Hematopoietic multipotent progenitor cell (in vitro differentiated cells): ENCODE results near the gene ATP4A. TPM values are rescaled to one million over a fixed set of nuclear protein-coding genes. Genes with fewer than 3 reads are reported as not detected.

Experiments
- DNase-seq, 3 donors: peaks; one replicate each; pipeline ENCODE4 v3.0.0-alpha.2; 2011 to 2015; ENCODE audit warnings: low read depth in 2 of 3, low spot score in 2 of 3
- total RNA-seq: library from RNA; depleted of rRNA; stranded (reverse); fragments of >200 nt; gene quantifications from one replicate; pipeline ENCODE4 v1.2.3, GENCODE V29; 2012

Gene ATP4A
- total RNA-seq, 1 donor = not detected

GRCh38 chr19:35508129-35508528, 55.3 kb downstream of the ATP4A start:
- no peak for DNase-seq

DNA sequence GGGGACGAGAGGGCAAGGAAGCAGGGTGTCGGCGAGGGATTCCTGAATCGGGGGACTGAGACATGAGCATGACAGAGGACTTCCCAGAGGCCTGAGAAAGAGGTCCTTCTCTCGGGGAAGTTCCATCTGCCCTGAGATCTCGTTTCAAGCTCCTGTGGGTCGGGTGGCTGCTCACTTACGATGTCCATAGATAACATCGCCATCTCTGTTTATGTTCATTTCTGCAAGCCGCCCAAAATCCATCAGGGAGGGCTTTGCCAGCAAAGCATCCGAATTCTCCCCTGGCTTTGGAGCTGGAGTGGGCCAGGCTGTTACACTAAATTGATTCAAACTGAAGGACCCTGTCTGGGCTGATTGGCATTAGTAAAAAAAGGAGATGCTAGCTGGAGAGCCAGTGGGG, 55.9 kb downstream of the ATP4A start:
- DNase-seq = no peak

- DNase-seq = no peak
Observed at GRCh38 chr19:35506011-35506410, 57.4 kb downstream of the ATP4A start.

DNA sequence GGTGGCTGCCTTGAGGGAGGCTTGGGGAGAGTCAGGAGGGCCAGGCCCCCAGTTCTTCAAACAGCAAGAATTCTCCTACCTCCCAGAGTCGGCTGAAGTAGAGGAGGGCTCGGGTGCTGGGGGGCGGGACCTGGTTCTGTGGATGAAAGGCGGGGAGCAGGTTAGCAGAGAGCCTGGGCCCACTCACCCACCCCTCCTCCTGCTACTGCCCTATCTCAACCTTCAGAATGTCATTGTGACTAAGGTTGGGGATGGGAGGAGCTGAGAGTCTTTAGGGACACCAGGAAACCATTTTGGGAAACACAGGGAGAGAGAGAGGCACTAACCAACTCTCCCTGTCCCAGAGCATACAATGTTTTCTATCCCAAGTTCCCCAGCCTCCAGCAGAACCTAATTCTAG, 60.7 kb downstream of the ATP4A start:
- no peak for DNase-seq

GRCh38 chr19:35501684-35502083, 61.8 kb downstream of the ATP4A start:
- DNase-seq = no peak

GRCh38 chr19:35500611-35501010, 62.8 kb downstream of the ATP4A start:
- no peak for DNase-seq

Other genes with a start within 250 kb of the ATP4A start
- 11.0 TPM for gene CD22, start 234.5 kb downstream of the ATP4A start, total RNA-seq
- gene FFAR1, start 215.8 kb downstream of the ATP4A start, total RNA-seq = 0.27 TPM
- 0.54 TPM for gene FFAR3, start 205.2 kb downstream of the ATP4A start, total RNA-seq
- not detected for gene GPR42, start 192.6 kb downstream of the ATP4A start, total RNA-seq
- 0.54 TPM for gene FFAR2, start 115.4 kb downstream of the ATP4A start, total RNA-seq
- gene KRTDAP, start 73.2 kb downstream of the ATP4A start, total RNA-seq = not detected
- gene DMKN, start 50.0 kb downstream of the ATP4A start, total RNA-seq = 1.6 TPM
- gene SBSN, start 35.3 kb downstream of the ATP4A start, total RNA-seq = not detected
- not detected for gene GAPDHS, start 30.2 kb downstream of the ATP4A start, total RNA-seq
- gene TMEM147, start 18.0 kb downstream of the ATP4A start, total RNA-seq = 71.9 TPM
- not detected for gene PMIS2, start 22.5 kb upstream of the ATP4A start, total RNA-seq
- 23.4 TPM for gene HAUS5, start 49.1 kb upstream of the ATP4A start, total RNA-seq
- 47.7 TPM for gene RBM42, start 65.4 kb upstream of the ATP4A start, total RNA-seq
- 1.1 TPM for gene ETV2, start 78.1 kb upstream of the ATP4A start, total RNA-seq
- 399 TPM for gene COX6B1, start 84.7 kb upstream of the ATP4A start, total RNA-seq
- gene UPK1A, start 102.9 kb upstream of the ATP4A start, total RNA-seq = not detected
- gene ZBTB32, start 140.9 kb upstream of the ATP4A start, total RNA-seq = under 0.01 TPM
- 28.8 TPM for gene KMT2B, start 154.3 kb upstream of the ATP4A start, total RNA-seq
- 18.9 TPM for gene IGFLR1, start 178.8 kb upstream of the ATP4A start, total RNA-seq
- 12.1 TPM for gene U2AF1L4, start 181.8 kb upstream of the ATP4A start, total RNA-seq
- 14.3 TPM for gene PSENEN, start 182.0 kb upstream of the ATP4A start, total RNA-seq
- gene LIN37, start 184.9 kb upstream of the ATP4A start, total RNA-seq = 11.6 TPM
- 0.27 TPM for gene HSPB6, start 193.4 kb upstream of the ATP4A start, total RNA-seq
- 13.5 TPM for gene PROSER3, start 194.5 kb upstream of the ATP4A start, total RNA-seq
- 37.2 TPM for gene ARHGAP33, start 211.9 kb upstream of the ATP4A start, total RNA-seq
- not detected for gene PRODH2, start 249.2 kb upstream of the ATP4A start, total RNA-seq